OCI-LY3 (cell line): ENCODE results near the gene ZNF277.

Experiments
- H2AFZ ChIP-seq: fragments of 200-600, 300-600 bp; shearing (Covaris generic); 2 replicates; pipeline ENCODE4 v1.6.0; 2014; ENCODE audit warnings: antibody characterized with exemption, low read depth, low read length
- H3K27ac ChIP-seq: fragments of 200-600, 300-600 bp; sonication (generic); 2 replicates; pipeline ENCODE4 v1.5.1; 2014; ENCODE audit warnings: mild to moderate bottlenecking, low read length, moderate library complexity, mixed read lengths
- H3K27me3 ChIP-seq: fragments of 200-600, 300-600 bp; sonication (generic); 2 replicates; pipeline ENCODE4 v1.6.1; 2014; ENCODE audit warnings: low read depth, low read length, mixed read lengths
- H3K36me3 ChIP-seq: fragments of 200-600, 300-600 bp; sonication (generic); replicated peaks from 2 replicates; pipeline ENCODE3; 2014; ENCODE audit warnings: low read depth, low read length, mixed read lengths
- H3K4me1 ChIP-seq: fragments of 300-600, 200-600 bp; sonication (generic); 2 replicates; pipeline ENCODE4 v1.6.1; 2014; ENCODE audit warnings: low read length, mixed read lengths
- H3K4me2 ChIP-seq: fragments of 200-600, 300-600 bp; sonication (generic); 2 replicates; pipeline ENCODE4 v1.6.1; 2014; ENCODE audit warnings: low read length, mixed read lengths
- H3K4me3 ChIP-seq: fragments of 300-600, 200-600 bp; sonication (generic); 2 replicates; pipeline ENCODE4 v1.5.1; 2014; ENCODE audit warnings: antibody characterized with exemption, mild to moderate bottlenecking, low read length, moderate library complexity
- H3K79me2 ChIP-seq: fragments of 300-600, 200-600 bp; shearing (Covaris generic); 2 replicates; pipeline ENCODE4 v1.6.1; 2014; ENCODE audit warnings: mild to moderate bottlenecking, low read length, mixed read lengths
- H3K9ac ChIP-seq: fragments of 300-600, 200-600 bp; shearing (Covaris generic); 2 replicates; pipeline ENCODE4 v1.6.0; 2014; ENCODE audit warnings: mild to moderate bottlenecking, low read length, moderate library complexity
- H3K9me3 ChIP-seq: fragments of 200-600, 300-600 bp; shearing (Covaris generic); 2 replicates; pipeline ENCODE4 v1.6.1; 2014; ENCODE audit warnings: low read length, mixed read lengths; ENCODE audit not compliant: insufficient read depth
- H4K20me1 ChIP-seq: fragments of 200-600, 300-600 bp; sonication (generic); 2 replicates; pipeline ENCODE4 v1.6.1; 2016; ENCODE audit warnings: low read length, mixed read lengths; ENCODE audit not compliant: insufficient read depth
- CTCF ChIP-seq: fragments of 200-600, 300-600 bp; sonication (generic); IDR thresholded peaks from 2 replicates; pipeline ENCODE4 v1.5.1; 2014; ENCODE audit warnings: antibody characterized with exemption, low read length, low read depth
- EZH2phosphoT487 ChIP-seq: fragments of 200-600 bp; shearing (Covaris generic); IDR thresholded peaks from 2 replicates; pipeline ENCODE4 v1.6.1; 2018; ENCODE audit warnings: antibody characterized with exemption, mixed run types, low read depth

The ZNF277 gene

GRCh38 chr7:112360681-112361080, 154.2 kb downstream of the ZNF277 start:
- TF ChIP-seq CTCF (no peak), EZH2phosphoT487 (no peak)

GRCh38 chr7:112361154-112361553, 154.7 kb downstream of the ZNF277 start:
- Histone ChIP-seq H3K4me2 (no peak overlapping the region), H3K4me3 (no peak overlapping the region), H4K20me1 (no peaks in the 10 kb centered on the region), H3K27me3 (no peaks in the 10 kb centered on the region), H3K9me3 (no peaks in the 10 kb centered on the region), H3K27ac (no peak overlapping the region), H2AFZ (no peak overlapping the region), H3K79me2 (no peaks in the 10 kb centered on the region), H3K9ac (no peak overlapping the region), H3K4me1 (no peaks in the 10 kb centered on the region), H3K36me3 (no peaks in the 10 kb centered on the region)
- no peak for TF ChIP-seq EZH2phosphoT487

More at GRCh38 chr7:112360681-112361080, 154.2 kb downstream of the ZNF277 start:
- no peaks in the 10 kb centered on the region for H3K36me3 ChIP-seq
- H4K20me1 ChIP-seq = no peaks in the 10 kb centered on the region
- H3K9me3 ChIP-seq = no peaks in the 10 kb centered on the region
- H2AFZ ChIP-seq = no peak overlapping the region
- H3K27ac ChIP-seq = no peak overlapping the region
- no peaks in the 10 kb centered on the region for H3K4me1 ChIP-seq
- H3K27me3 ChIP-seq = no peaks in the 10 kb centered on the region
- no peak overlapping the region for H3K4me2 ChIP-seq
- no peak overlapping the region for H3K9ac ChIP-seq
- H3K79me2 ChIP-seq = no peaks in the 10 kb centered on the region
- H3K4me3 ChIP-seq = no peak overlapping the region

- H2AFZ ChIP-seq = no peak overlapping the region
- no peak overlapping the region for H3K4me3 ChIP-seq
- no peak overlapping the region for H3K4me2 ChIP-seq
- H4K20me1 ChIP-seq = no peaks in the 10 kb centered on the region
- no peaks in the 10 kb centered on the region for H3K36me3 ChIP-seq
- no peaks in the 10 kb centered on the region for H3K27me3 ChIP-seq
- H3K27ac ChIP-seq = no peak overlapping the region
- H3K9ac ChIP-seq = no peak overlapping the region
- no peaks in the 10 kb centered on the region for H3K4me1 ChIP-seq
- no peak for TF ChIP-seq EZH2phosphoT487
- TF ChIP-seq CTCF = no peak
- H3K79me2 ChIP-seq = no peaks in the 10 kb centered on the region
- H3K9me3 ChIP-seq = no peaks in the 10 kb centered on the region
These were observed 155.7 kb downstream of the ZNF277 start for GRCh38 chr7:112362053-112362650.

GRCh38 chr7:112362731-112363131, 156.2 kb downstream of the ZNF277 start:
- H3K9me3 ChIP-seq = no peaks in the 10 kb centered on the region
- no peaks in the 10 kb centered on the region for H3K27me3 ChIP-seq
- H3K4me2 ChIP-seq = no peak overlapping the region
- H4K20me1 ChIP-seq = no peaks in the 10 kb centered on the region
- H3K4me1 ChIP-seq = no peaks in the 10 kb centered on the region
- H3K4me3 ChIP-seq = no peak overlapping the region
- TF ChIP-seq CTCF (no peak), EZH2phosphoT487 (no peak)
- H3K9ac ChIP-seq = no peak overlapping the region
- H2AFZ ChIP-seq = no peak overlapping the region
- no peaks in the 10 kb centered on the region for H3K36me3 ChIP-seq
- H3K27ac ChIP-seq = no peak overlapping the region
- H3K79me2 ChIP-seq = no peaks in the 10 kb centered on the region
